Measurements from ENCODE around the gene CSRNP3.

Gene CSRNP3

DNA sequence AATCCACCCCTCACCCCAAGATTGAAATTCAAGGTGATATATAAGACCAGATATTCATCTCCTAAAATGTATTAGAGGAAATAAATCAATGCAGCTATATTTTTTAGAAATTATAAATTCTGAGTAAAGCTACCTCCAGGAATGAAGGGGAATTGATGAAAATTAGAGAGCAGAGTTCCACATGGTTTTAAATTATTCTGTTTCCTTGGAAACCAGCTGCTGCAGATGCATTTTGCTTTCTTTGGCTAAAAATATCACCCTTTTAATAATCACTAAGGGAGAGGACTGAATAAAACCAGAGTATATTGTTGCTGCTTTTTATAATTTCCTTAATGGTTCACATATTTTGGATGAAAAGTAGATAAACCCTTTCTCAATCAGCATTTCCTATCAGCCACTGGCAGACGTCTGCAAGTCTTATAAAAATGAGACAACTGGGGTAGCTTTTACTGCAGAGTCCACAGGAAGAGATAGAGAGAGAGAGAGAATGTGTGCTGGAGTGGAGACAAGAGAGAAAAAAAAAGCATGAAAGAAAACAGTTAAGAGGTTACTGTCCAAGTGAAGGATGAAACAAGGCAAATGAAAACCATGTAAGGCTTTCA, 2.0 kb downstream of the CSRNP3 start:
- DNase-seq = no peak

DNA sequence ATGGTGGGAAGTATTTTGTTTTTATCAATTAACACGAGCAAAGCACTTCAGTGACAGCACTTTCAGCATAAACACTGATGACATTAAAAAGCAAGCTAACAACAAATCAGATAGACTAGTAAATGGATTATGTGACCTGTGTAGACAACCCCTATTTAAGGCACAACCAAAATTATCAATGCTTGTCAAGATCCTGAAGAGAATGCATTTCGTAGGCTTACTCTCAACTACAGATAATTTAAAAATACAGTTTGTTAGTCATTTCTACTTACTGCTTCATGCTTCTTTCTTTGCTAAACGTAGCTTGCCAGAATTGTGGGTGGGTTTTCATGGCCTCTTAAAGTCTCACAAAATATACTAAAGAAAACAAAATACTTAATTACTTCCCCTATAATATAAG, 3.4 kb downstream of the CSRNP3 start:
- no peak for DNase-seq

- DNase-seq = no peak
Observed at GRCh38 chr2:165474619-165475276, 5.2 kb downstream of the CSRNP3 start.

- no peak for DNase-seq
Observed at GRCh38 chr2:165475277-165476004, 5.9 kb downstream of the CSRNP3 start.

DNA sequence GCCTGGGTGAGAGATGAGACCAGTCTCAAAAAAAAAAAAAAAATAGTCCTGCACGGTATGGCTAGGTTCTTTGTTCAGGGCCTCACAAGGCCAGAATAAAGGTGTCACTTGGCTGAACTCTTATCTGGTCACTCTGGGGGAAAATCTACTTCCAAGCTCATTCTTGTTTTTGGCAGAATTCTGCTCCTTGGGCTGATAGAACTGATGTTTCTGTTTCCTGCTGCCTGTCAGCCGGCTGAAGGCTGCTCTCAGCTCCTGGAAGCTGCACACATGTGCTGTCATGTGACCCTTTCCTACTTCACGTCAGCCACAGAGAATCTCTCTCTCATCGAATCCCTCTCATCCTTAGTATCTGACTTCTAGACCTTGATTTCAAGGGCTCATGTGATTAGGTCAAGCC, 10.4 kb downstream of the CSRNP3 start:
- DNase-seq = no peak

- no peak for DNase-seq
Observed at GRCh38 chr2:165494573-165494972, 25.1 kb downstream of the CSRNP3 start.

DNA sequence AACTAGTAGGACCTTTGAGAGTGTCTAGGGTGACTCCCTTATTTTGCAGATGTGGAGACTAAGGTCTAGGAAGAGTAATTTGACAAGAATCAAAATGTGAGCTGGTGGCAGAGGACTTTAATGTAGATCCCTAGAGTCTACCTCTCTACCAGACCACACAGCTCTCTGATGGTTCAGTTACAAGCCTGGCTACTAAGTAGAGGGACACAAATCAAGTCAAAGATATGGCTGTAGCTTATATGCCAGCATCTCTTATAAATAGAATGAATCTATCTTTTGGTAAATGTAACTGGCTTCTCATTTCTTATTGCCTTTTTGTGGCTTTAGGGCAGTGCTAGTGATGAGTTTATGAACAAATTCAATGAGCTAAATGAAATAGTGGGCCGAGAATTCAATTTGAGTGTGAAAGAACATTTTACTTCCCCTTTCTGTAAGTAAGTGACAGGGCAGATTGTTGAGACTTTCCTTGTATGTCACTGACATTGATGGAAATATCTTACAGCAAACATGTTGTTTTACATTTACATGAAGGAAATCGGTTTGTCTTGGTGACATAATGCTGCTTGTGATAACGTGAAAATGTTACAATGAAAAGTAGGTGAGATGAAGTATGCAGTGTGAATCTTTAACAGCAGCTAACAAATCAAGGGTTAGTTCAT, 28.3 kb downstream of the CSRNP3 start:
- DNase-seq = no peak

DNA sequence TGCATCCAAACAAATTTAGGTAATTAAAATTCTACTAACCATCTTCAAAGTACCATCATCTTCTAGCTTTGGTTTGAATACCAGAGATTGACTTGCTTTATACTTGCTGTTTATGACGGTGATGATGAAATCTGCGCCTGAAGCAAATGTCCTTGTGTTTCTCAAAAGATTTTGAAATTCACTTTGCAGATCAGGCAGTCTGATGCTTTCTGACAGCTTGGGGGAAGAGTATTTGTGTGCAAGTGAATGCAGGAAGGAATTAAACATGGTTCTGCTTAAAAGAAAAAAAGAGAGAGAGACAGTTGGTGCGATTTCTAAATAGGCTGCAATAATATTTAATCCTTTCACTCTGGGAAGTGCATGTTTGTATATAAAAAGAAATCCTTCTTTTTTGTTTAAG, 29.6 kb downstream of the CSRNP3 start:
- no peak for DNase-seq

- no peak for DNase-seq
Observed at GRCh38 chr2:165500001-165500400, 30.5 kb downstream of the CSRNP3 start.

DNA sequence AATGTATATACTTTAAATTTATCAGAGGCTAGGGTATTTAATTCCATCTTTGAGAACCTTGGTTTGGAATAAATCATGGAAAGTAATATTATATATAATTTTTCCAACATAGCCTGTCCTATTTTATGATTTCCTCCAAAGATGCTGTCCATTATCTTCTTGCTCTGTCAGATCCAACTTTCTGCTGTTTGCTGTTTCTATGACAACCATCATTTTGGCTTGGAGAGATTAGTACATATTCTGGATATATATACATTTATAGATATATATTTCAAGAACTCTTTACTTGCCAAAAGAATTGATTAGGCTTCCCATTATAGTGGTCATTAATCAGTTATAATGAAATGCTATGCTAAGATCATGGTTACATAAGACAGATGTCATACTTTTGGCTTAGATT, 31.3 kb downstream of the CSRNP3 start:
- DNase-seq = no peak

DNA sequence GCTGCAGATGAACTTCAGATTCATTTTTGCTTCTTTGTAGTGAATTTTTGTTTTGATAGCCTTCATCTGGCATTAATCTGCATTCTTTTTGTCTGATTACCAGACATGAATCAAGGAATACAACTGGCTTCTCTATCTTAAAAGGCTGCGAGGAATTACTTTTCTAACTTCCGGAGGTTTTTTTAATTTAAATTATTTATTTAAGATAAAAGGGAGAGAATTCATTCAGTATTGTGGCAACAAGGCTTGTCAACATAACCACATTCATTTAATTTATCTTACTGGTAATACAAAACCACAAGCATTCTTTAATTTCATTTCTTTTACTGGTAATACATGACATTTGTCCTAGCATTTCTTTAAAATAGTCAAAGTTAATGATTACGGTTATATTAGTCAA, 36.0 kb downstream of the CSRNP3 start:
- DNase-seq = no peak

GRCh38 chr2:165508927-165509326, 39.4 kb downstream of the CSRNP3 start:
- DNase-seq = no peak

DNA sequence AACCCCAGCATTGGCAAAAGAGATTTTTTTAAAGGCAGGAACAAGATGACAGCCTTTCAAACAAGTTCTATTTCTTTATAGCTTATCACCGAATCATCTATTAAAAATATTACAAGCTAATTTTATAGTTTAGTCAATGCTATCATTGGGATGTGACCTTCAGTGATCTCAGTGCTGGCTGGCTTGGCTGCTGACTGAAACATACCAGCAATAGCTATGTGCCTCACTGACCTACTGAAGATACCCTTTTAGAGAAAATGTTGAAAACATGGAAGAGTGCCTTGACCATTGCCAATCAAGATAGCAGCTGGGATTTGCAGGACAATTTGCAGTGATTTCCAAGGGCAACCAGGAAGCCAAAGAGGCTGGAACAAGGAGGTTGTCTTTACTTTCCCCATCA, 44.0 kb downstream of the CSRNP3 start:
- no peak for DNase-seq

- no peak for DNase-seq
Observed at GRCh38 chr2:165518611-165519010, 49.1 kb downstream of the CSRNP3 start.

DNA sequence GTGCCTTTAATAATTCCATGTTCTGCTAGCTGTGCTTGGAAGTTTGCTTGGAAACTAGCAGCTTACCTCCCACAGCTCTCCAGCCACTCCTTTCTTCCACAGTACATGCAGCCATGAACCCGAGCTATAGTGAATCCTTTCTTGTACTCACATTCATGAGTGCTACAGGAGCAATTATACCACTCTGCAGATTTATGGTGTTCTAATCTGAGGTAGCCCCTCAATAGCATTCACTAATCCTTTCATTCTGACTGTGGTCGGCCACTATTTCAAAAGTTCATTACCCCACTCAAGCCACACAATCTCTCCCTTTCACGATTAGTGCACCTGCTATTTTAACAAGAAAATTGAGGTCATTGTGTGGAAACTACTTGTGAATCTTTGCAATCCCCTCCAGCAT, 53.2 kb downstream of the CSRNP3 start:
- no peak for DNase-seq

- DNase-seq = no peak
Observed at GRCh38 chr2:165524720-165525119, 55.2 kb downstream of the CSRNP3 start.

- DNase-seq = no peak
Observed at GRCh38 chr2:165528691-165529090, 59.2 kb downstream of the CSRNP3 start.

GRCh38 chr2:165529130-165529529, 59.6 kb downstream of the CSRNP3 start:
- no peak for DNase-seq

- DNase-seq = no peak
Observed at GRCh38 chr2:165533331-165533730, 63.8 kb downstream of the CSRNP3 start.

DNA sequence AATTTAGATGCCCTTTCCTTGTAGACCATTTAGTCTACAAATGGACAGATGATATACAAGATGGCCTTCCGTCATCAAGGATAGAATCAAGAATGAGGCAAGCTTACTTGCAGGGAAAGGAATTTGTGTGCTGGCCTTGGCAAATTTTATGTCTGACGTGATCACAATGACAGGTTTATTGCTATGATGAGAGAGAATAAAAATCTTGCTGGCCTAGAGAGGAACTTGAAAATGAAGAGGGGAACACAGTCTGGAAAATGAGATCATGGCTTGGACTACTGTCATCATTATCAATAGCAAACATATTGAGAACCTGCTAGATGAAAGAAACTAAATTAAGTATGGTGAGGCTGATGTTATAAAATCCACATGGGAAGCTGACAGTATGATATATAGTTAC, 66.0 kb downstream of the CSRNP3 start:
- DNase-seq = no peak

- no peak for DNase-seq
Observed at GRCh38 chr2:165536851-165537499, 67.5 kb downstream of the CSRNP3 start.

DNA sequence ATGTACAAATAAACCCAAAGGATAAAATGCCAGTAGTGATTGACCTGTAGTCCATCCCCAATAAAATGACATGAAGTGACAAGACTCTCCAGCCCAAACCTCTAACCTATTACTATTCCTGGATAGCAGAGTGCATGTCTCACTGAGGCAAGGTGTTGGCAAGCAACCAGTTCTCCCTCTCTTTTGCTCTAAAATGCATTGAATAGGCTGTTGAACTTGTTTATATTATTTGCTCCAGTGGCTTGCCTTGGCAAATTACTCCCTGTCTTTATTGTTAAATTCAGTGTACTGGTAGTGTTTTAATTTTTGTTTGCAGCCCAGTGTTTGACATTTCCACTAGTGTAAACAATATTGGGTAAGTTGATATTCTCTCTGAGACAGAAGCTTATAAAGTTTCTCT, 70.5 kb downstream of the CSRNP3 start:
- DNase-seq = no peak

GRCh38 chr2:165544897-165545296, 75.4 kb downstream of the CSRNP3 start:
- DNase-seq = no peak
